Activated CD4-positive, alpha-beta T cell treated with anti-CD3 and anti-CD28 coated beads, Interleukin-2, amount 10 ng/mL, durations not matched to agents 7 days and 5 days (primary cell): ENCODE data around the gene AOC2. TPM values are rescaled to one million over a fixed set of nuclear protein-coding genes. Genes with fewer than 3 reads are reported as not detected.
"Not testable (repeated sequence)": the region's sequence is repeated elsewhere in the genome, so short reads cannot be mapped to it uniquely, and the experiment has no call there.

Source experiments
- CTCF ChIA-PET: fragments of 350-600 bp; sonication (Branson Sonifier 250); formaldehyde crosslinking; loops from one replicate; lab custom pipeline; 2021; ENCODE audit warnings: antibody characterized with exemption; lab: Charles Lee
- POLR2A ChIA-PET: fragments of 350-600 bp; sonication (Branson Sonifier 250); formaldehyde crosslinking; loops from one replicate; lab custom pipeline; 2021; ENCODE audit warnings: antibody characterized with exemption; lab: Charles Lee
- DNase-seq: peaks from one replicate; pipeline ENCODE4 v3.0.0-alpha.2; 2020
- H3K27ac Mint-ChIP-seq: one replicate; pipeline ENCODE4 v1.8.0; 2021; ENCODE audit warnings: mild to moderate bottlenecking, moderate library complexity, mixed read lengths
- H3K27me3 Mint-ChIP-seq: one replicate; pipeline ENCODE4 v1.8.0; 2021; ENCODE audit warnings: mixed read lengths
- H3K36me3 Mint-ChIP-seq: one replicate; pipeline ENCODE4 v1.8.0; 2021; ENCODE audit warnings: low read depth, mixed read lengths
- H3K4me1 Mint-ChIP-seq: one replicate; pipeline ENCODE4 v1.8.0; 2021; ENCODE audit warnings: mixed read lengths
- H3K4me3 Mint-ChIP-seq: one replicate; pipeline ENCODE4 v1.8.0; 2021; ENCODE audit warnings: mild to moderate bottlenecking, moderate library complexity, mixed read lengths
- H3K9me3 Mint-ChIP-seq: one replicate; pipeline ENCODE4 v1.8.0; 2021; ENCODE audit warnings: mixed read lengths
- total RNA-seq, 2 experiments: library from RNA; stranded (reverse); gene quantifications; one replicate each; pipeline ENCODE4 v1.2.3, GENCODE V29; 2021

Gene AOC2
- total RNA-seq, 2 experiments from 2014 or later = 1.5 to 1.9 TPM

GRCh38 chr17:42849451-42850181 lies 5.2 kb downstream of the AOC2 start:
- DNase-seq = no peak
- peaks cover 6% of the 10 kb centered on the region for H3K36me3 Mint-ChIP-seq
- ChIA-PET POLR2A (no interaction called here), CTCF (interaction anchor here (0.5 to 0.6 kb wide), 3 partner anchors 23 to 396 kb away, joined by 3 to 5 read pairs (median 3); no protein-coding TSS in a partner anchor)
- H3K4me1 Mint-ChIP-seq = peaks cover 8% of the 10 kb centered on the region
- H3K27ac Mint-ChIP-seq = peak overlapping the region; percentile 5
- H3K9me3 Mint-ChIP-seq = no peaks in the 10 kb centered on the region
- no peak overlapping the region for H3K4me3 Mint-ChIP-seq
- no peaks in the 10 kb centered on the region for H3K27me3 Mint-ChIP-seq

- no peak for DNase-seq
- ChIA-PET POLR2A (no interaction called here), CTCF (interaction anchor here (1.2 kb wide), 1 partner anchor 11 kb away, joined by 3 read pairs; no protein-coding TSS in a partner anchor)
- Mint-ChIP-seq H3K9me3 (no peaks in the 10 kb centered on the region), H3K4me1 (peaks cover 3% of the 10 kb centered on the region), H3K27me3 (no peaks in the 10 kb centered on the region), H3K4me3 (no peak within 1 kb of the TSS), H3K36me3 (no peaks in the 10 kb centered on the region), H3K27ac (no peak within 1 kb of the TSS)
These were observed 6.6 kb downstream of the AOC2 start, which contains the start of gene AOC3 for GRCh38 chr17:42850954-42851353. Gene AOC3, plus strand, starts transcription at chr17:42851199. Its CDS starts 145 bp downstream, at chr17:42851344.

GRCh38 chr17:42851371-42852240 lies 7.2 kb downstream of the AOC2 start:
- CTCF ChIA-PET = interaction anchor here (1.2 to 2.0 kb wide), 2 partner anchors 10 to 13 kb away, joined by 3 to 5 read pairs; no protein-coding TSS in a partner anchor
- H3K4me3 Mint-ChIP-seq, DNase-seq, POLR2A ChIA-PET, H3K27me3 Mint-ChIP-seq, H3K36me3 Mint-ChIP-seq, H3K9me3 Mint-ChIP-seq, H3K4me1 Mint-ChIP-seq, H3K27ac Mint-ChIP-seq: not testable (repeated sequence)

- Mint-ChIP-seq H3K27me3 (no peaks in the 10 kb centered on the region), H3K4me3 (no peak overlapping the region), H3K27ac (no peak overlapping the region), H3K9me3 (no peaks in the 10 kb centered on the region), H3K4me1 (no peaks in the 10 kb centered on the region), H3K36me3 (no peaks in the 10 kb centered on the region)
- ChIA-PET CTCF (interaction anchor here (2.0 kb wide), 1 partner anchor 12 kb away, joined by 5 read pairs; no protein-coding TSS in a partner anchor), POLR2A (no interaction called here)
- no peak for DNase-seq
These were observed 8.0 kb downstream of the AOC2 start for GRCh38 chr17:42852351-42852750.

GRCh38 chr17:42853004-42853403 lies 8.6 kb downstream of the AOC2 start:
- Mint-ChIP-seq H3K9me3 (no peaks in the 10 kb centered on the region), H3K27ac (no peak overlapping the region), H3K36me3 (no peaks in the 10 kb centered on the region), H3K4me1 (no peaks in the 10 kb centered on the region), H3K27me3 (no peaks in the 10 kb centered on the region), H3K4me3 (no peak overlapping the region)
- no peak for DNase-seq
- ChIA-PET POLR2A (no interaction called here), CTCF (interaction anchor here (2.0 kb wide), 1 partner anchor 12 kb away, joined by 5 read pairs; no protein-coding TSS in a partner anchor)

GRCh38 chr17:42853597-42853967 lies 9.2 kb downstream of the AOC2 start:
- Mint-ChIP-seq H3K9me3 (no peaks in the 10 kb centered on the region), H3K4me3 (no peak overlapping the region), H3K27me3 (no peaks in the 10 kb centered on the region), H3K27ac (no peak overlapping the region), H3K4me1 (no peaks in the 10 kb centered on the region), H3K36me3 (no peaks in the 10 kb centered on the region)
- POLR2A ChIA-PET = no interaction called here
- no peak for DNase-seq
- CTCF ChIA-PET = no interaction called here

- no peak for DNase-seq
- H3K36me3 Mint-ChIP-seq = no peaks in the 10 kb centered on the region
- ChIA-PET CTCF (interaction anchor here (0.6 kb wide), 1 partner anchor 190 kb away, joined by 5 read pairs; no protein-coding TSS in a partner anchor), POLR2A (no interaction called here)
- no peaks in the 10 kb centered on the region for H3K27me3 Mint-ChIP-seq
- H3K4me3 Mint-ChIP-seq = no peak overlapping the region
- H3K9me3 Mint-ChIP-seq = no peaks in the 10 kb centered on the region
- no peaks in the 10 kb centered on the region for H3K4me1 Mint-ChIP-seq
- H3K27ac Mint-ChIP-seq = no peak overlapping the region
These were observed 9.8 kb downstream of the AOC2 start for GRCh38 chr17:42853968-42854790.

- no peak for DNase-seq
- H3K27ac Mint-ChIP-seq = no peak overlapping the region
- no peaks in the 10 kb centered on the region for H3K36me3 Mint-ChIP-seq
- H3K9me3 Mint-ChIP-seq = no peaks in the 10 kb centered on the region
- ChIA-PET POLR2A (no interaction called here), CTCF (interaction anchor here (0.9 kb wide), 1 partner anchor 8 kb away, joined by 3 read pairs; no protein-coding TSS in a partner anchor)
- no peaks in the 10 kb centered on the region for H3K4me1 Mint-ChIP-seq
- no peaks in the 10 kb centered on the region for H3K27me3 Mint-ChIP-seq
- no peak overlapping the region for H3K4me3 Mint-ChIP-seq
These were observed 10.7 kb downstream of the AOC2 start for GRCh38 chr17:42855048-42855596.

- POLR2A ChIA-PET, H3K36me3 Mint-ChIP-seq, DNase-seq, H3K4me3 Mint-ChIP-seq, H3K4me1 Mint-ChIP-seq, H3K27ac Mint-ChIP-seq, H3K9me3 Mint-ChIP-seq, H3K27me3 Mint-ChIP-seq: not testable (repeated sequence)
- CTCF ChIA-PET = interaction anchor here (0.6 to 0.9 kb wide), 2 partner anchors 9 to 205 kb away, joined by 3 to 5 read pairs; no protein-coding TSS in a partner anchor
These were observed 11.7 kb downstream of the AOC2 start for GRCh38 chr17:42856093-42856492.

- DNase-seq, H3K9me3 Mint-ChIP-seq, H3K27me3 Mint-ChIP-seq, POLR2A ChIA-PET, H3K27ac Mint-ChIP-seq, CTCF ChIA-PET, H3K36me3 Mint-ChIP-seq, H3K4me3 Mint-ChIP-seq, H3K4me1 Mint-ChIP-seq: not testable (repeated sequence)
These were observed 12.1 kb downstream of the AOC2 start for GRCh38 chr17:42856516-42856915.

GRCh38 chr17:42857389-42857788 lies 13.0 kb downstream of the AOC2 start:
- no peak overlapping the region for H3K27ac Mint-ChIP-seq
- POLR2A ChIA-PET = no interaction called here
- no peaks in the 10 kb centered on the region for H3K9me3 Mint-ChIP-seq
- no peaks in the 10 kb centered on the region for H3K4me1 Mint-ChIP-seq
- no peak overlapping the region for H3K4me3 Mint-ChIP-seq
- no peak for DNase-seq
- CTCF ChIA-PET = interaction anchor here (1.0 kb wide), 1 partner anchor 31 kb away, joined by 3 read pairs; no protein-coding TSS in a partner anchor
- no peaks in the 10 kb centered on the region for H3K36me3 Mint-ChIP-seq
- no peaks in the 10 kb centered on the region for H3K27me3 Mint-ChIP-seq

- ChIA-PET POLR2A (no interaction called here), CTCF (interaction anchor here (2.4 kb wide), 1 partner anchor 13 kb away, joined by 5 read pairs; no protein-coding TSS in a partner anchor)
- Mint-ChIP-seq H3K9me3 (peaks cover 3% of the 10 kb centered on the region), H3K4me3 (no peak overlapping the region), H3K36me3 (no peaks in the 10 kb centered on the region), H3K4me1 (no peaks in the 10 kb centered on the region), H3K27ac (no peak overlapping the region), H3K27me3 (peaks cover 7% of the 10 kb centered on the region)
- no peak for DNase-seq
These were observed 21.3 kb downstream of the AOC2 start for GRCh38 chr17:42865638-42866094.
